CD4-positive, alpha-beta T cell treated with Interleukin-17A for 1 hour (primary cell): ENCODE measurements around the gene PLXDC1.
A peak's percentile ranks its signal among the peaks of the same experiment; 100 is the strongest.

Experiments
- DNase-seq: peaks from one replicate; pipeline ENCODE4 v3.0.0-alpha.2; 2020

Gene PLXDC1

DNA sequence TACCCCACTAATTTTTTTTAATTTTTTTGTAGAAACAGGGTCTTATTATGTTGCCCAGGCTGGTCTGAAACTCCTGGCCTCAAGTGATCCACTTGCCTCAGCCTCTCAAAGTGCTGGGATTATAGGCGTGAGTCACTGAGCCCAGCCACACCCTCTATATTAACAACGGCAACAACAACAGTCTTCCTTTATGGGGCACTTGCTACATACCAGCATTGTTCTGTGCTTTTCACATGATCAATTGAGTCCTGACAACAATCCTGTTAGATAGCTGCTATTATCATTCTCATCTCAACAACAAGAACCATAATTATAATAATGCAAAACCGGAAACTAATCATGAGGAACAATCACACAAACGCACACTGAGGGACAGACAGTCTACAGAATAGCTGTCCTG, 27.1 kb upstream of the PLXDC1 start:
- DNase-seq = no peak

DNA sequence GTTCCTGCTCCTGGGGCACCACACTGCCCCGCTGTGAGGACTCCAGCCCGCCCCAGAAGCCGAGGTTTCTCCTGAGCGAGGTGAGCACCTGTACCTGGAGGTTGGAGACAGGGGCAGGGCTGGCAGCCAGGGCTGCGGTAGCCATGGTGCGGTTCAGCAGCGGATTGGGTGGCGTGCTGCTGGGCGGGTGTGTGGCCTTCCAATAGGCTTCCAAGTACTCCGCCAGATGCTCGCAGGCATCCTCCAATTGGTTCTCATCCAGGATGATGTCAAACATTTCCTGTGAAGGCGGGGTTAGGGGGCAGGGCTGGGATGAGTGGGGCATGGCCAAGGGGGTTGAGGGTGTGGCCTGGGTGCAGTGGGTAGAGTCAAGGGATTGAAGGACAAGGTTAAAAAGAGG, 25.8 kb upstream of the PLXDC1 start:
- DNase-seq = no peak

DNA sequence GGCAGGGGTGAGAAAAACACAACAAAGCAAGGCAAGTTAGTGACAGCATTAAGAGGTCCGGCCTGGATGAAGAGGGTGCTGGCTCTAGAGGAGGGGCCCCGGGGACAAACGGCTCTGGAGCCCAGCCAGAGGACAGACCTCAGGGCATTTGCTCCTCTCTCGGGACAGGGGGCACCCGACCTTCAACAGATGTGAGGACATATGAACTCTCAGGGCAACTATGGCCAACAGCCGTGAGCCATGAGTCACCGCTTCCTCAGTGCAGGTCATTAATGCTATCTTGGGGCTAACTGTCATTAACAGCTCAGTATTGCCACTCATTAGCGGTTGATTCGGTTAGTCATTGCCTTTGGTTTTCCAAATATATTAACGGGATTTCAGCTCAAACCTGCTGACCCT, 24.3 kb upstream of the PLXDC1 start:
- DNase-seq = no peak

DNA sequence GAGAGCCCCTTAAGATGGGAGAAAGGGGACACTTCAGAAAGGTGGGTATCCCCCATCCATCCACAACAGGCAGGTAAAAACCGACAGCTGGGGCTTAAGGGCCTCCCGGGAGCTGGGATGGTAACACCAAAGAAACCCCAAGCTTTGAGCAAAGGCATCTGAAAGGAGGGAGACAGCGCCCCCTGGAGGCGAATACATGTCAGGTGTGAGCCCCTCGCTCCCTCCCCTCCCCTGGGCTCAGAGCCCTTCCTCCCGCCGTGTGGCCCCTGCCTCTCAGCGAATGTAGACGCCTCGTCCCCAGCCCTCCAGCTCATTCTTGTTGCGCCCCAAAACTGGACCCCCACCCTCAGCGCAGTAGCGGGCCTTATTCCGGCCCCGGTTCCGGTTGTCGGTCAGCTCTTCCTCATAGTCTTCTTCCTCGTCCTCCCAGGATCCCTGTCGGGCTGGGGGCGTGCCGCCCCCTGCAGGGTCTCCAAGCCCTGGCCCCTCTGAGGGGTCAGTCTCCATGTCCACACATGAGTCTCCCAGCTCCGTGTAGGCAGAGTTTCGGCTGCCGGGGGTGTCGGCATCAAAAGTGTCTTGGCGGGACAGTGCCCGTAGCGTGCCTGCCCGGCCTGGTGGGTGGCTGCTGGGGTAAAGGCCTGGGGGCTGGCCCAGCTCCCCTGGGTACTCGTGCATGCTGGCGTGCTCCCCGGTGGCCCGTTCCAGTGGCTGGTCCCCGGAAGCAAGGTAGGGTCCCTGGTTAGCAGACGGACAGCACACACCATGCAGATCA, 23.7 kb upstream of the PLXDC1 start:
- peak; percentile 80 for DNase-seq

DNA sequence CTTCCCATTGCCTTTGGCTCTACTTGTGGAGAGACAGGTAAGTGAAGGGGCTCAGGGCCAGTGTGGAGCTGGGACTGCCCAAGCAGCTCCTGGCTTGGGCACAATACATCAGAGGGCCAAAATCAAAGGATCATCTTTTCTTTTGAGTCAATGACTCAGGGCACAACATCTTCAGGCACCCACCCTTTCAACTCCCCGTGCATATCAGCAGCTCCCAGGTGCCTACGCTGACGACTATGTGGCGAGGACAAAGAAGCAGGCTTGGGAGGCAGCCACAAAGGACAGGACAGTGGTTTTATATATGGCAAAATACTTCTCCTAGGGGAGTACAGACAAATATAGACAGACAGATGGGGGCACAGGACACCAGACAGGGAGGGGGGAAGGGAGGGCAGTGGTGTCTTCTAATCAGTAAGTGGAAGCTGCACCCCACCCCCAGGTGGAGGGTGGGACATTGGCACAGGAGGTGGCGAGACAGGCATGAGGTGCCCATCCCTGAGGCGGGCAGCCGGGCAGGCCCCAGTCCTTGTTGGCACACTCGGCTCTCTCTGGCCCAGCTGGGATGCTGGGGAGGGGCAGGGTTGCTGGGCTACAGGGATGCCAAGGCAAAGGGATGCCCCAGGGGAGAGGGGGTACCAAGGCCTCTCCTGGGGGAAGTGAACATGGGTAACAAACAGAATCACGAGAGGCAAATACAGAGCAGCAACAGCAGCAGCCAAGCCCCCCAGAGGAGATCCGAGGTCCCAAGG, 22.3 kb upstream of the PLXDC1 start:
- DNase-seq = no peak

DNA sequence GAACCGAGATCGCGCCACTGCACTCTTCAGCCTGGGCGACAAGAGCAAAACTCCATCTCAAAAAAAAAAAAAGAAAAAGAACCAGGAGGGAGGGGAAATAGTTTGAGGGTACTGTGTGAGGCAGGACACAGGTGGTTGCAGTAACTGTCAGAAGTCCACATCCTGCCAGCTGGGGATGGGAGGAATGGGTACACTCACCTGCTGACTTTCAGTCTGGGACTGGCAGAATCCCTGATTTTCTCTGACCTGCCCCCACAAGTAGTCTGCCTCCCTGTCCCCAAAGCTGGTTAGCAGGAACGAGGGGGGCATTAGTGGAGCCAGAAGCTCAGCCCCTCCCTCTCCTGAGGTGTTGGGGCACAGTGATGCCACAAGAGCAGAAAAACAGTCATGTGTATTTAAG, 21.6 kb upstream of the PLXDC1 start:
- no peak for DNase-seq

DNA sequence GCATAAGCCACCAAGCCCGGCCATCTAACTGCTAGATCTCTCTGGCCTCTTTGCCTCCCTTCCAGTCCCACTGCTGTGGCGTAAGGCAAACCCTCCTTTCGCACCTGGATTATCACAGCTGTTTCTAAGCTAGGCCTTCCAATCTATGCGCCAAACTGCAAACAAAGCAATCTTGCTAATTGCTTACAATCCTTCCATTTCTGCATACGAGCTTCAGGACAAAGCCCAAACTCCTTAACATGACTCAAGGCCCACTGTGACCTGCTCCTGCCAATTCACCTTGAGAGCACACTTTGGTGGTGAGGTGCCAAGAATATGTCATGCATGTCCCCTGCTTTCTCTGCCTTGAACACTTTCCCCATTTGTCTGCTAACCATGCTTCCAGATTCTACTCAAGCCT, 20.5 kb upstream of the PLXDC1 start:
- DNase-seq = no peak

DNA sequence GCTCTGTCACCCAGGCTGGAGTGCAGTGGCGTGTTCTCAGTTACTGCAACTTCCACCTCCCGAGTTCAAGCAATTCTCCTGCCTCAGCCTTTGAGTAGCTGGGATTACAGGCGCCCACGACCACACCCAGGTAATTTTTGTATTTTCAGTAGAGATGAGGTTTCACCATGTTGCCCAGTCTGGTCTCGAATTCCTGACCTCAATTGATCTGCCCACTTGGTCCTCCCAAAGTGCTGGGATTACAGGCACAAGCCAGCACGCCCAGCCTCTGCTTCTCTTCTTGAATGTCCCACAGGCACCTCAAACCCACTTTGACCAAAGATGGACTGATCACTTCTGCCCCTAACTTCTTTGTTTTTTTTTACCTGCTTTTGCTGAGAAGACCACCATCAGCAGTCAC, 19.1 kb upstream of the PLXDC1 start:
- DNase-seq = no peak

DNA sequence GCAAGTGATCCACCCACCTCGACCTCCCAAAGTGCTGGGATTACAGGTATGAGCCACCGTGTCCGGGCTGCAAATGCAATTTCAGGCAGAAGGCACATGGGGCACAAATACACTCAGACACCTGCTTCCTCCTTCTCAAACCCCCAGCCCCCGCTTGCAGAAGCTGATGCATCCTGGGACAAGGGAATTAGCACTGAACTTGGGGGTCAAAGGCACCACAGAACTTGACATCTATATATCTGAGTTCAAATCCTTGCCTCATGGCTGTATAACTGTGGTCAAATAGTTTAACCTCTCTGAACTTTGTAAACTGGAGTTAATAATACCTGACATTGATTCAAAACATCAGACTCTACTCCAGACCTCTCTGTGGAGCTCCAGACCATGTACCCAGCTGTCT, 18.7 kb upstream of the PLXDC1 start:
- DNase-seq = no peak

DNA sequence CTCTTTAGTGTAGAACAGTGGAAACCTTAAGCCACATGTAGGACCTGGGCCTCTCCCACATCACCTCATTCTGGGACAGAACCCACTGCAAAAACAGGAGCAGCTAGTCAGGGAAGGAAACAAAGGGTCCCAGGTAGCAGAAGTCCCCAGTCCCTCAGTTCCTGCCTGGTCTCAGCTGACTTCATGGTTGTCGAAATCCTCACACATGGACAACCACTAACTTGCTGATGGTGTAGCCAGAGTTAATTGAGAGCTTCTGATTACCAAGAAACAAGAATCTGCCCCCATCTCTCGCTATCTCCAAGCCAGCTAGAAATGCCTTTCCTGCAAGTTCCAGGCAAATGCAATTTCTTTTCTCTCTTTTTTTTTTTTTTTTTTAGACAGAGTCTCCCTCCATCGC, 18.1 kb upstream of the PLXDC1 start:
- no peak for DNase-seq

DNA sequence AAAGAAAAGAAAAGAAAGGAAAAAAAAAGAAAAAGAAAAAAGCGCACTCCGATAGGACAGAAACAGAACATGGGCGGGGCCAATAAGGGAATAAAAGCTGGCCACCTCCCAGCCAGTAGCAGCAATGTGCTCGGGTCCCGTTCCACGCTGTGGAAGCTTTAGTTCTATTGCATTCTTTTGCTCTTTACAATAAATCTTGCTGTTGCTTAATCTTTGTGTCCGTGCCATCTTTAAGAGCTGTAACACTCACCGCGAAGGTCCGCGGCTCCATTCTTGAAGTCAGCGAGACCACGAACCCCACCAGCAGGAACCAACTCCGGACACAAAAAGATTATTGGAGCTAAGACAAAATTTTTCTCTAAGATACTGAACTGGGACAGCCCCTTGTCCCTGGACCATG, 17.7 kb upstream of the PLXDC1 start:
- DNase-seq = no peak

DNA sequence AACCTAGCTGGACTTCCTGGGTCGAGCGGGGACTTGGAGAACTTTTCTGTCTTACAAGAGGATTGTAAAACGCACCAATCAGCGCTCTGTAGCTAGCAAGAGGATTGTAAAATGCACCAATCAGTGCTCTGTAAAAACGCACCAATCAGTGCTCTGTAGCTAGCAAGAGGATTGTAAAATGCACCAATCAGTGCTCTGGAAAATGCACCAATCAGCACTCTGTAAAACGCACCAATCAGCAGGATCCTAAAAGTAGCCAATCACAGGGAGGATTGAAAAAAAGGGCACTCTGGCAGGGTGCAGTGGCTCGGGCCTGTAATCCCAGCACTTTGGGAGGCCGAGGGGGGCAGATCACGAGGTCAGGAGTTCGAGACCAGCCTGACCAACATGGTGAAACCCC, 17.1 kb upstream of the PLXDC1 start:
- DNase-seq = peak; percentile 18

DNA sequence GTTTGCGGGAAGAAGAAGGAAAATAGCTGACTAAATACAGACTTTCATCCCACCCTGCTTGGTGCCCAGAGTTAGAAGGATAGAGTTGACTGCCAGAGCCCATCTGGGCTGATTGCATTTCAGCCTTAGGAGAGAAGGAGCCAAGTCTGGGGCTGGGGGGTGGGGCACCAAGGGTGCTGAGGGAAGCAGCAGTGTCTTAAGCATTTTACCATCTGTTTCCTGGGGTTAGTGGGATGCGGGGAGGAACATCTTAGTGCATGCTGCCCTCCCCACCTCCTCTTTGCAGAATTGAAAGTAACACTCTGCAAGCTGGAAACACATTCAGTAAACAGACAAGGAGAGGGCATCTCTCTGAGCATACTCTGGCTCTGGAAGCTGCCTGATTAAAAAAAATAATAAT, 16.0 kb upstream of the PLXDC1 start:
- peak; percentile 29 for DNase-seq

DNA sequence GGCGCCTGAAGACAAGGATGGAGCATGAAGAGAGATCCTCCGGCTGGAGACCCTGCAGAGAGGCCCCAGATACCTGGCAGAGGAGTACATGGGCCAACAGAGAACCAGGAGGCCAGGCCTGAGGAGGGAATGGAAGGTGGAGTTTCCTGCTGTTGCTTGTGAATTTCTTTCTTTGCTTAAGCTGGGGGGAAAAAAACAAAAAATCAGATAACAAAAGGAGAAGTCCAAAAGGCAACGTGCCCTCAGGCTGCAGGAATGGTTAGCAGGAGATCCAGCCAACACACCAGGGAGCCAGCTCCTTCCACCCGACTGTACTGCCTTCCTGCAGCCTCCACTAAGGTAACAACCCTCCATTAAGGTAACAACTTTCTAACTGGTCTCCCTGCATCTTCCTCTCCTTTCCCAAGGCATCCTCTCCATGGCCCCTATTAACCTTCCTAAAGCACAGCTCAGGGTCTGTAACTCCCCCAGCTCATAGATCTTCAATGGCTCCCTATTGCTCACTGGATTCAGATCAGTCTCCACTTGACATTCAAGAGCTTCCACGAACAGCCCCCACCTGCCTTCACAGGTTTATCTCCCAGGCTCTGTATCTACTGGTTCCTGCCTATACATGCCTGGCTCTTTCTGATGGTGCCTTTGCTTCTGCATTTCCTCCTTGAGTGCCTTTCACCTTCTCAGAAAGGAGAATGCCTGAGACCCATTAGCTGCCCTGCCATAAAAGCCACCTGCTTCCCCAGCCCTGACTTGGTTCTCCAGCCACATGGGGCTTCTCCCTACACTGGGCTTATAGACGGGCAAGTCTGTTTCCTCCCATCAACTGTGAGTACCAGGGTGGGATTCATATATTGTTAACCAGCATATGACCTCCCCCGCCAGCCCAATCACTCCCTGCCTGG, 15.2 kb upstream of the PLXDC1 start:
- no peak for DNase-seq

DNA sequence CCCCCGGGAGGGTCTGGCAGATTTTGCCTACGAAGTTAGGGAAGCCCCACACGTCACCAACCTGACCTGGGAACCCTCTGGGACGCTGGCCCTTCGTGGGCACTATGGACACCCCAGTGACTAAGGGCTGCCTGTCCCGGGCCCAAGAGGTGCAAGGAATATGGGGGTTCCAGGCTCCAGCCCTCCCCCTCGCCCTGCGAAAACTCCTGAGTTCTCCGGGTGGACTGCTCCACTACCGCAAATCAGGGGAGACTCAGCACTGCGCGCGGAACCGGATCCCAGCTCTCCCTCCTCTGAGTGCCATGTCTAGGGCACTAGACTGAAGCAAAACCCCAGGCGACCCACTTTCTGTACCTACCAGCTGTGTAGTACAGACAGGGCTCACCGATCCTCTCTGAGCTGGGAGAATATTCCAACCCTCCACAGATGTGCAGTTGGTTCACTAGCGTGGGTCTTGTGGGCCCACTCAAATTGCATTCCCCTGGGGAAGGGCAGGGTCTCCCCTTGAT, 14.5 kb upstream of the PLXDC1 start, which contains the start of gene ARL5C:
Gene ARL5C, minus strand, starts transcription at position 321 of the 509 bp plus-strand sequence. CDS start 401 bp downstream, outside the sequence.
- DNase-seq = no peak

DNA sequence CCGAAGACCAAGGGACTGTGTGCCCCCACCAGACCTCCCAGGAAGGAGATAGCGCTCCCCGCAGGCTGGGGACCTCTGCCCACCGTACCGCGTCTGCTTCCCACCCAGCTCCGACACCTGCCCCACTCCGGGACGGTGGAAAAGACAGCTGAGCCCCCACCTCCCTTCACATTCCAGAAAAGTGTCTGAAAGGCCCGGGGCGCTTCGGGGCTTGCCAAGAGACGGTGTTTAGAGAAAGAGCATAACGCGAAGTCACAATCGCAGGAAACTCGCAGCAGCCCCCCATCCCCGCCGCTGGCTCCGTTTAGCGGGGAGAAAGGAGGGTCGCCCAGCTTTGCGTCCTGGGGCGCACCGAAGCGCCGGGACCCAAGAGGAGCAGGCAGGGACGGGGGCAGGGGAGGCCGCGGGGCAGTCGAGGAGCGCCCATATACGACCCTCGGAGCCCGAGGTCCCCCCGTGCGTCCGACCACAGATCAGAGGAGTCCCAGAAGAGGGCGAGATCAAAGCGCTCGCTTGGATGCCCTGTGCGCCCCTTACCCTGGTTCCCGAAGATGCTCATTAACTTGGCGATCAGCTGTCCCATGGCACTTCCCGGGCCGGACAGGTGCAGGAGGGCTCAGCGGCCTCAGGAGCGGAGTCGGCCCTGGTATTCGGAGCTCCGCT, 13.9 kb upstream of the PLXDC1 start:
- DNase-seq = peak; percentile 16

DNA sequence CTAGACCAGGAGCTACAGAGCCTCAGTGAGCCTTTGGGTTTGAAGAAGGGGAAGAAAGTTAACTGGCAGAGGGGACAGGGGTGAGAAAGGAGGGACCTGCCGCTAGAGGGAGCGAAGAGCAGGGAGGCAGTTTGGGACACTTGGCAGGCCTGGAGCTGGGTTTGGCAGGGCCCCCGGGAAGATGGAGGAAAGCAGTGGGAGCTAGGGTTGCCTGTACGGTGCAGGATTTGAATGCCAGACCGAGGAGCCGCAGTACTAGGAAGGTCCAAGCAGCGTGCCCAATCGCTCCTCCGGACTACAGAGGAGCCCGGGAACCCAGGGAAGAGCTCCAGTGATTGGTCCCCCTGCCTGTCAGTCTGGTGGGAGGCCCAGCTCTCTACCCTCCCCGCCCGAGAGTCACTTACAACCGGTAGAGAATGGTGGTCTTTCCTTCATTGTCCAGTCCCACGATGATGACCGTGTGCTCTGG, 13.3 kb upstream of the PLXDC1 start:
- DNase-seq = peak; percentile 82

DNA sequence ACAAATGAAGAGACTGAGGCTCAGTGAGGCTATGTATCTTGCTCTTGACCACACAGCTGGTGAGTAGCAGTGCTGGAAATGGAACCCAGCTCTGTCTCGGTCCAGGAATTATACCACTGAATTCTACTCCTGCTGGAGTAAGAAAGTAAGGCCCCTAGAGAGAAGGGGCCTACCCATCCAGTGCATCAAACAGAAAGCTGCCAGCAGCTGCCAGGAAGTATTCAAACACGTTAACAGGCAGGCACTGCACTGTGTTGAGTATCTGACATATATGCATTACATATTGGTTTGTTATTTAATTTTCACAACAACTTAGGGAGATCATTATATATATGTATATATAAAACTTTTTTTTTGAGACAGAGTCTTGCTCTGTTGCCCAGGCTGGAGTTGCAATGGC, 10.5 kb upstream of the PLXDC1 start:
- no peak for DNase-seq

DNA sequence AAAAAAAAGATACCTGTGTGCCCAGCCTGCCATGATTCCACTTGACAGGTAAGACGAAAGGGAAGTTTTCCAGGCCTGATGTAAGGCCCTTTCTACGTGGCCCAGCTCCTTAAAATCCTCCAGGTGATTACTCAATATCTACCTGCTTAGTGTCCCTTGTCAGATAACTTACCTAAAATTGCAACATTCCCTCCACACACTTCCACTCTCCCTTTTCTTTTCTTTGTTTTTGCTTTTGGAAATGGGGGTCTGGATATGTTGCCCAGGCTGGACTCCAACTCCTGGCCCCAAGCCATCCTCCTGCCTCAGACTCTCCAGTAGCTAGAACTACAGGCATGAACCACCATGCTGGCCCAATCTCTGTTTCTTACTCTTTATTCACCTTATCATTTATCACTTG, 7.2 kb upstream of the PLXDC1 start:
- DNase-seq = no peak

DNA sequence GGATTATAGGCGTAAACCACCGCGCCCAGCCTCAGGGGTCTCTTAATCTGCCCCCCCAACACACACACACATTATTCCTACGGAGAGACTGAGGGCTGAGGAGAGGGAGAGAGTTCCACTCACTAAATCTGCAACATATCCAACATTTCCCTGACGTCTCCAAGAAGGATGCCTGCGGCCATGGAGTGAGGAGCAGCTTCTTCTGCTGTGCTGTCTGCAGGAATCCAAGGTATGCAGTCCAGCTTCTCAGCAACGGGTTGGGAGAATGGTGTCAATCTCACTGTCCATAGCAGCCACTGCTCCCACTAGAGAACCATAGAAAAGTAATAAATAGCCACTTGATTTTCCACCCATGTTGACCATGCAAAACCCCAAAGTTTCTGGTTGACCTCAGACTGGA, 5.1 kb upstream of the PLXDC1 start:
- no peak for DNase-seq

DNA sequence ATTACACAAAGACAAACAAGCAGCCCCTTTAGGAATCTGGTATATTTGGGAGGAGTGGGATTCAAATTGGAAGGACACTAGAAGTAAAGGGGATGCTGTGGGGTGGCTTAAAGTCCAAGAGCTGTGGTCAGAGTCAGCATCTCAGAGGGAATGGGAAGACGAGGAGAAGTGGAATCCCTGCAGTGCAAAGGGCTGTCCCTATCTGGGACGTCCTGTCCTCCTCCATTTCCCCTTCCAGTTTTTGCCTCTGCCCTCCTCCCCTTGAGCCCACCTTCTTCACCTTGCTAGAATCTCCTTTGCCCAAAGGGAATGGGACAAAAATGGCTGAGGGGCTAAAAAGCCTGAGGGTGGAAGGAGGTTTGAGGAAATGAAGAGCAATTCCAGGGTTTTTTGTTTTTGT, 4.2 kb upstream of the PLXDC1 start:
- DNase-seq = no peak

DNA sequence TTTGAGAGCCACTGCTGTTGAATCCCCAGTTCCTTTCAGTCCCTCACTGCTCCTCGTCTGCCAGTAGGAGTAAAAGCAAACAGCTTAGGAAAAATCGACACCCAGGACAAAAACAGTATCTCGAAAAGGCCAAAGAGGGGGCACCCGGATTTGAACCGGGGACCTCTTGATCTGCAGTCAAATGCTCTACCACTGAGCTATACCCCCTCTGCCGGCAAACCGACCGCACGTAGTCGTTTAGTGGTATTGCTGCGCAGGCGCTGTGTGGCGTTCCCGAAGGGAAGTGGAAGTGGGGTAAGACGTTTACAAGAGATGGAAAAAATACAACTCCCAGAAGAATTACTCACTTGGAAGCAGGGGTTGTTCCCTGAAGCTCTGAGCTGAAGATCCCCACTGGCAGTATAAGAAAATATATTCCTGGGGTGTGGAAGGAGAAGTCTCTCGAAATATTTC, 2.2 kb upstream of the PLXDC1 start:
- peak; percentile 95 for DNase-seq
